Middle frontal gyrus (tissue), 1 donor: ENCODE results near the gene INPP5A.
"Not testable (repeated sequence)": the region's sequence is repeated elsewhere in the genome, so short reads cannot be mapped to it uniquely, and the experiment has no call there.

Source experiments
- DNase-seq: peaks from one replicate; pipeline ENCODE4 v3.0.0-alpha.2; 2015; ENCODE audit warnings: low spot score; ENCODE audit errors: extremely low spot score

INPP5A gene, protein sequence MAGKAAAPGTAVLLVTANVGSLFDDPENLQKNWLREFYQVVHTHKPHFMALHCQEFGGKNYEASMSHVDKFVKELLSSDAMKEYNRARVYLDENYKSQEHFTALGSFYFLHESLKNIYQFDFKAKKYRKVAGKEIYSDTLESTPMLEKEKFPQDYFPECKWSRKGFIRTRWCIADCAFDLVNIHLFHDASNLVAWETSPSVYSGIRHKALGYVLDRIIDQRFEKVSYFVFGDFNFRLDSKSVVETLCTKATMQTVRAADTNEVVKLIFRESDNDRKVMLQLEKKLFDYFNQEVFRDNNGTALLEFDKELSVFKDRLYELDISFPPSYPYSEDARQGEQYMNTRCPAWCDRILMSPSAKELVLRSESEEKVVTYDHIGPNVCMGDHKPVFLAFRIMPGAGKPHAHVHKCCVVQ

DNA sequence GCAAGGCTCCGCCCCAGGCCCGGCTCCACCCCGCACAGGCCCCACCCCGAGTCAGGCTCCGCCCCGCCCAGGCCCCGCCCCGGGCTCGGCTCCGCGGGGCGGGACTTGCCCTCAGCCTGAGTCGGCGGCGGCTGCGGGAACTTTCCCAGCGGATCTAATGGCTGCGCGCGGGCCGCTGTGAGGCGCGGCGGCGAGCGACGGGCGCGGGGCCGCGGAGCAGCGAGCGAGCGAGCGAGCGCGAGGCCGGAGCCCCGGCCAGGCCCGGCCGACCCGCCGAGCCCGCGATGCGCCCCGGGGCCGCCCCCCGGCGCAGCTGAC, at the start of gene INPP5A:
Gene INPP5A (plus strand): TSS at position 104 of the 318 bp plus-strand sequence. CDS start 310 bp downstream, outside the sequence.
- DNase-seq = no peak

- DNase-seq = no peak
Observed at GRCh38 chr10:132488231-132488821, 49.3 kb upstream of the INPP5A start.

DNA sequence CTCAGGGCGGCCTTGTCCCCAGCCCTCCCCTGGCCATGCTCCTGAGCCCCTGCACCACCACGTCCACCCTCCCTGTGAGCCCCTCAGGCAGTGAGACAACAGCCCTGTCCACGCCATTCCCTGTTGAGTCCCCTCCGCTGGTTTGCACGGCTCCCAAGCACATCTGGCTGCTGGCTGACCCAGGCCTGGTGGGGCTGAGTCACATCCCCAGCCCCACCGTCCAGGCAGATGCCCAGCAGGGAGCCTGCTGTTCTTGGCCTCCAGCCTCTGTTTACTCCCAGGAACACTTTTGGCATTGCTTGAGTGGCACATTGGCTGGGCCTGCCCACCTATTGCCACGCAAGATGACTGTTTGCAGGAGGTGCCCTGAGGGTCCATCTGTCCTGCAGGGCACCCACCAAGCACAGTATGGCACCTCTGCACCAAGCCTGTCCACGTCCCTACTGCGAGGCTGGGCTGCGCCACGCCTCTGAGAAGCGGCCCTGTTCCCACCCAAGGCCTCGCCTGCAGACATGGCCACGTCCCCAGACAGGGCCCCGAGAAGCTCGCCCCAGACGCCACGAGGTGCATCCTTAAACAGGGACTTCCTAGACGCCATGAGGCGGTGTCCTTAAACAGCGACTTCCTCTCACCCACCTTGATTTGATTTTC, 48.4 kb upstream of the INPP5A start:
- no peak for DNase-seq

DNA sequence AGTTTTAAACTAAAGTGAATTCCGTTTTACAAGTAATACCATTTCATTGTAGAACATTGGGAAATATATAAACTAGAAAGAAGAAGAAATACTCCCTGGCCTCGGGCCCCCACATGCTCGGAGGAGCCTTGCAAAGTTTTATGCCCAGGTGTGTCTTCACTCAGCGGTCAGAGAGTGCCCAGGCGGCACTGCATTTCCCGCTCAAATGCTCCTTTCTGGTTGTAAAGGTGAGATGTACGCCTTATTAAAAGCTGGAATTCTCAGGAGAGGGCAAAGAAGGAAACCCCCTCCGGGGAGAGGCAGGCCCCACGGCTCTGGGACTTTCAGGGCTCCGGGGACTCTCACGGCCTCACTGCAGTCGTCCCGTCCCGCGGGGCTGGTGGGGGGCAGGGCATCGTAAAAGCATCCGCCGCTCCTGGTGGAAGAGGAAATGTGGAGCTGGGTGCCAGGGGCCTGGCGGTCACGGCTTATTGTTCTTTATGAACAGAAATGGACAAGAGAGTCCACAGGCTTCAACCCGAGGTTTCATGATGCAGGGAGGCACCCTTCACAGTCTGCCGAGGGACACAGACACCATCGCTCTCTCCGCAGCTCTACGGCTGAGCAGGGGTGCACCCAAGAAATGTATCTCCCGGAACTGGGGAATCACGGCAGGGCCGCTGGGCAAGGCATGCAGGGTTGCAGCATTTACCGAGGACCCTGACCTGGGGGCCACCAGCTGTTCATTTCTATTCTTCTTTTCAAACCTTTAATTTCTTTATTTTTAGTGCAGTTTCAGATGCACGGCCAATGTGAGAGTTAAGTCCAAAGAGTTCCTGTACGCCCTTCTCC, 47.7 kb upstream of the INPP5A start:
- DNase-seq = no peak

- not testable (repeated sequence) for DNase-seq
Observed at GRCh38 chr10:132491534-132491933, 46.1 kb upstream of the INPP5A start.

GRCh38 chr10:132492323-132493025, 45.1 kb upstream of the INPP5A start:
- DNase-seq = no peak

- DNase-seq = no peak
Observed at GRCh38 chr10:132493246-132493755, 44.3 kb upstream of the INPP5A start.

- no peak for DNase-seq
Observed at GRCh38 chr10:132493756-132494290, 43.8 kb upstream of the INPP5A start.

GRCh38 chr10:132494866-132495630, 42.5 kb upstream of the INPP5A start:
- DNase-seq = no peak

GRCh38 chr10:132496360-132497062, 41.1 kb upstream of the INPP5A start:
- DNase-seq = no peak

DNA sequence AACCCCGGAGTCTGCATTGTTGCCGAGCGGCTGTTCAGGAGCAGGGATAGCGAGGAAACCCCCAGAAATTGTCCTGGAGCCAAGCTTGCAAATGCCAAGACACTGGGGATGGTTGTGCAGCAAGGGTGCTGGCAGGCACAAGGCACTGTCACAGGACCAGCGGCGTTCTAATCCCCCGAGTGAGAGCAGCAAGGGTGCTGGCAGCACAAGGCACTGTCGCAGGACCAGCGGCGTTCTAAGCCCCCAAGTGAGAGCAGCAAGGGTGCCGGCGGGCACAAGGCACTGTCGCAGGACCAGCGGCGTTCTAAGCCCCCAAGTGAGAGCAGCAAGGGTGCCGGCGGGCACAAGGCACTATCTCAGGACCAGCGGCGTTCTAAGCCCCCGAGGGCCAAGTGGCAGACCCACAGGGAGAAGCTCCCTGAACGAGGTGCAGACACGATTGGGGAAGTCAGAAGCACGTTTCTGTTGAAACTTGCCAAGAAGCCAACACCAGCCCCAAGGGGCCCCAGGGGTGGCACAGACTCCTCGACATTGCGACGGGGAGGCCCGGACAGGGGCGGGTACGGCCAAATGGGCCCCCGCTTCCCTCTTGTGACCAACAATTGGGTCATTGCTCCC, 40.4 kb upstream of the INPP5A start:
- no peak for DNase-seq

- no peak for DNase-seq
Observed at GRCh38 chr10:132497861-132498561, 39.6 kb upstream of the INPP5A start.

DNA sequence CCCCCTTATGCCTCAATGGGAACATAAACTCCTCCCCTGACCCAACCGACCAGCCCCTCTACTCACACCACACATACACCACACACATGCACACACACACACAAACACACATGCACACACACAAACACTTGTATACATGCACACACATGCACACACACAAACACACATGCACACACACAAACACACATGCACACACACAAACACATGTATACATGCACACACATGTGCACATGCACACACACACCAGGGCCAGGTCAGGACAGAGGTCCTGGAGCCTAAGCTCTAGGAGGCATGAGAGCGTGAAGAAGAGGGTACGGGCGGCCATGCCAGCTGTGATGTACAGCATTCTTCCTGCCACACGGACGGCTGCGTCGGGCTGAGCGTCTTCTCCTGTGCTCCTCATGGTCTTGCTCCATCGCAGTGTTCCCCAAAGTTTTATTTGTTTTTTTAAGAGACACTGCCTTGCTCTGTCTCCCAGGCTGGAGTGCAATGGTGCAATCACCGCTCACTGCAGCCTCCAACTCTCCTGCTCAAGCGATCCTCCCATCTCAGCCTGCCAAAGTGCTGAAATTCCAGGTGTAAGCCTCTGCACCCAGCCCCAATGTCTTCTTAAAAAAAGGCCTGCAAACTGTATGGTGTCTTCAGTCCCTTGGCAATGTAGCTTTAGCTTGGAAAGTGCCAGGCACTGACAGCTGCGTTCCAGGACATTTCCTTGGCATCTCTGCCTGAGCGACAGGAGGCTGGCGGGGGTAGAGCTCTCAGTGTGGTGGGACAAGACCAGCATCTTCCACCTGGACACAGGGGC, 38.8 kb upstream of the INPP5A start:
- no peak for DNase-seq

DNA sequence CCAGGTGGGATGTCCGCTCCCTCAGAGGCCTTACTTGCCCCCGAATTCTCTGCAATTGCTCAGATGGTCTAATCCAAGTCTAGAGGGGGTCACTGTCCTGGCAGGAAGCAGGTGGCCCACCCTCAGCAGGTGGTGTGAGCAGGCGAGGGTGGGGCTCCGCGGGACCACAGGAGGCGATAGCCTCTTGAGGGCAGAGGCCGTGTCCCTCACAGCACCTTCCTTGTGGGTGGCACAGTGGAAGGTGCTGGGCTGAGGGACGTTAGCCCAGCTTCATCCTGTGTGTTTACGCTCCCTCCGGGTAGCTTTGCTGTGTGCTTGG, 38.3 kb upstream of the INPP5A start:
- no peak for DNase-seq

DNA sequence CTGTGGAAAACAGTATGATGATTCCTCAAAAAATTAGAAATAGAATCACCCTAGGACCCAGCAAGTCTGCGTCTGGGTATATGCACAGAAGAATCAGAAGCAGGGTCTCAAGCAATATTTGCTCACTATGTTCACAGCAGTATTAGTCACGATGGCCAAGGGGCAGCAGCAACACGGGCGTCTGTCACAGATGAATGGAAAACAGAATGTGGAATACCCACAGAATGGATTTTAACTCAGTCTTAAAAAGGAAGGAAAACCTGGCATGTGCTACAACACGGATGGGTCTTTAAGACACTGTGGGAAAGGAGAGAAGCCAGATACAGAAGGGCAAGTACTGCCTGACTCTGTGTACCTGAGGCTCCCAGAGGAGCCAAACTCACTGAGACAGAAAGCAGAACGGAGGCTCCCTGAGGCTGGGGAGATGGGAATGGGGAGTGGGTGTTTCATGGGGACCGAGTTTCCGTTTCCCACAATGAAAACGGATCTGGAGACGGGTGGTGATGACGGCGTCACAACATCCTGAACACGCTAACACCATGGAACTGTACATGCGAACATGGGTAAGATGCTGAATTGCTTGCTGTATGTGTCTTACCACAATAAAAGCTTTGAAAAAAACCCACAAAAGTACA, 36.7 kb upstream of the INPP5A start:
- no peak for DNase-seq

DNA sequence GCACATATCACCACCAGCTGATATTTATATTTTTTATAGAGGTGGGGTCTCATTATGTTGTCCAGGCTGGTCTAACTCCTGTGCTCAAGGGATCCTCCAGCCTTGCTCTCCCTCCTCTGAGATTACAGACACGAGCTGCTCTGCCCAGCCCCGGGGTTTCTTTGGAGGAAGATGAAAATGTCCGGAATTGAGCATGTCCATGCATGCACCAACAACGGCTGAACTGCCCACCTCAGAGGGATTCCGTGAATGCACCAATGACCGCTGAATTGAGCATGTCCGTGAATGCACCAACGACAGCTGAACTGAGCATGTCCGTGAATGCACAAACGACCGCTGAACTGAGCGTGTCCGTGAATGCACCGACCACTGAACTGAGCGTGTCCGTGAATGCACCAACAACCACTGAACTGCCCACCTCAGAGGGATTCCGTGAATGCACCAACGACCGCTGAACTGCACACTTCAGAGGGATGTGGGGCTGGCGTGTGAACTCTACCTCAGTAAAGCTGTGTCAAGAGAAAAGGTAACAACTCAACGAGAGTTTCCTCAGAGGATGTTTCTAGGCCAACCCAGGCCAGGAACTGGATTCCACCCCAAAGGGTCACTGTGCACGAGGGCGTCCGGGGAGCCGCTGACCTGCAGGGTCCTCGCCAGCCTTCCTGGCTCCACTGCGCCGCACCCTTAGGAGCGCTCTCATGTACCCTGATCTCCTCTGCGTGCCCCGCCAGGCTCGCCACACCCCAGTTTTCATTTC, 34.9 kb upstream of the INPP5A start:
- no peak for DNase-seq
